Measurements from ENCODE around the gene HNRNPA2B1.

- TF ChIP-seq GABPA (IDR thresholded peaks at IDR 0.05; ENCODE audit: low read depth) (no peak), CTCF (IDR thresholded peaks at IDR 0.05) (no peak), YY1 (IDR thresholded peaks at IDR 0.05; ENCODE audit: low read depth) (no peak), CHD2 (IDR thresholded peaks at IDR 0.05; ENCODE audit: low read length, partially characterized antibody) (no peak), TAF1 (IDR thresholded peaks at IDR 0.05; ENCODE audit: borderline replicate concordance, low read depth, low read length) (no peak), EP300 (IDR thresholded peaks at IDR 0.05; ENCODE audit: borderline replicate concordance in 1 of 2, low read depth in 1 of 2, low read length in 1 of 2) (no peak), RXRA (IDR thresholded peaks at IDR 0.05; ENCODE audit: borderline replicate concordance, low read depth) (no peak), RCOR1 (IDR thresholded peaks at IDR 0.05; ENCODE audit: low read length) (no peak)
- TF ChIP-seq, protein P1, sequence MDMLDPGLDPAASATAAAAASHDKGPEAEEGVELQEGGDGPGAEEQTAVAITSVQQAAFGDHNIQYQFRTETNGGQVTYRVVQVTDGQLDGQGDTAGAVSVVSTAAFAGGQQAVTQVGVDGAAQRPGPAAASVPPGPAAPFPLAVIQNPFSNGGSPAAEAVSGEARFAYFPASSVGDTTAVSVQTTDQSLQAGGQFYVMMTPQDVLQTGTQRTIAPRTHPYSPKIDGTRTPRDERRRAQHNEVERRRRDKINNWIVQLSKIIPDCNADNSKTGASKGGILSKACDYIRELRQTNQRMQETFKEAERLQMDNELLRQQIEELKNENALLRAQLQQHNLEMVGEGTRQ (IDR thresholded peaks at IDR 0.05; ENCODE audit: borderline replicate concordance, low read depth, low read length), result no peak
- TF ChIP-seq, protein P2, sequence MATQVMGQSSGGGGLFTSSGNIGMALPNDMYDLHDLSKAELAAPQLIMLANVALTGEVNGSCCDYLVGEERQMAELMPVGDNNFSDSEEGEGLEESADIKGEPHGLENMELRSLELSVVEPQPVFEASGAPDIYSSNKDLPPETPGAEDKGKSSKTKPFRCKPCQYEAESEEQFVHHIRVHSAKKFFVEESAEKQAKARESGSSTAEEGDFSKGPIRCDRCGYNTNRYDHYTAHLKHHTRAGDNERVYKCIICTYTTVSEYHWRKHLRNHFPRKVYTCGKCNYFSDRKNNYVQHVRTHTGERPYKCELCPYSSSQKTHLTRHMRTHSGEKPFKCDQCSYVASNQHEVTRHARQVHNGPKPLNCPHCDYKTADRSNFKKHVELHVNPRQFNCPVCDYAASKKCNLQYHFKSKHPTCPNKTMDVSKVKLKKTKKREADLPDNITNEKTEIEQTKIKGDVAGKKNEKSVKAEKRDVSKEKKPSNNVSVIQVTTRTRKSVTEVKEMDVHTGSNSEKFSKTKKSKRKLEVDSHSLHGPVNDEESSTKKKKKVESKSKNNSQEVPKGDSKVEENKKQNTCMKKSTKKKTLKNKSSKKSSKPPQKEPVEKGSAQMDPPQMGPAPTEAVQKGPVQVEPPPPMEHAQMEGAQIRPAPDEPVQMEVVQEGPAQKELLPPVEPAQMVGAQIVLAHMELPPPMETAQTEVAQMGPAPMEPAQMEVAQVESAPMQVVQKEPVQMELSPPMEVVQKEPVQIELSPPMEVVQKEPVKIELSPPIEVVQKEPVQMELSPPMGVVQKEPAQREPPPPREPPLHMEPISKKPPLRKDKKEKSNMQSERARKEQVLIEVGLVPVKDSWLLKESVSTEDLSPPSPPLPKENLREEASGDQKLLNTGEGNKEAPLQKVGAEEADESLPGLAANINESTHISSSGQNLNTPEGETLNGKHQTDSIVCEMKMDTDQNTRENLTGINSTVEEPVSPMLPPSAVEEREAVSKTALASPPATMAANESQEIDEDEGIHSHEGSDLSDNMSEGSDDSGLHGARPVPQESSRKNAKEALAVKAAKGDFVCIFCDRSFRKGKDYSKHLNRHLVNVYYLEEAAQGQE (IDR thresholded peaks at IDR 0.05; ENCODE audit: low read depth, low read length), result no peak
- TF ChIP-seq, protein P3, sequence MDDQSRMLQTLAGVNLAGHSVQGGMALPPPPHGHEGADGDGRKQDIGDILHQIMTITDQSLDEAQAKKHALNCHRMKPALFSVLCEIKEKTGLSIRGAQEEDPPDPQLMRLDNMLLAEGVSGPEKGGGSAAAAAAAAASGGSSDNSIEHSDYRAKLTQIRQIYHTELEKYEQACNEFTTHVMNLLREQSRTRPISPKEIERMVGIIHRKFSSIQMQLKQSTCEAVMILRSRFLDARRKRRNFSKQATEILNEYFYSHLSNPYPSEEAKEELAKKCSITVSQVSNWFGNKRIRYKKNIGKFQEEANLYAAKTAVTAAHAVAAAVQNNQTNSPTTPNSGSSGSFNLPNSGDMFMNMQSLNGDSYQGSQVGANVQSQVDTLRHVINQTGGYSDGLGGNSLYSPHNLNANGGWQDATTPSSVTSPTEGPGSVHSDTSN (IDR thresholded peaks at IDR 0.05), result no peak
- TF ChIP-seq, protein P4, sequence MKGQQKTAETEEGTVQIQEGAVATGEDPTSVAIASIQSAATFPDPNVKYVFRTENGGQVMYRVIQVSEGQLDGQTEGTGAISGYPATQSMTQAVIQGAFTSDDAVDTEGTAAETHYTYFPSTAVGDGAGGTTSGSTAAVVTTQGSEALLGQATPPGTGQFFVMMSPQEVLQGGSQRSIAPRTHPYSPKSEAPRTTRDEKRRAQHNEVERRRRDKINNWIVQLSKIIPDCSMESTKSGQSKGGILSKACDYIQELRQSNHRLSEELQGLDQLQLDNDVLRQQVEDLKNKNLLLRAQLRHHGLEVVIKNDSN (IDR thresholded peaks at IDR 0.05; ENCODE audit: borderline replicate concordance, low read depth), result no peak
Measured at GRCh38 chr7:26169271-26169670, 31.3 kb downstream of the HNRNPA2B1 start.
